Right lobe of liver (tissue), 6 donors: ENCODE results near the gene CCDC70. TPM values are rescaled to one million over a fixed set of nuclear protein-coding genes. Genes with fewer than 3 reads are reported as not detected.

Experiments used
- ATAC-seq, 4 donors: fragments of 200-7000 bp; cut with Tn5 transposase; one replicate each; pipeline ENCODE4 v1.9.1; 2020; ENCODE audit warnings: mild to moderate bottlenecking in 4 of 4, moderate library complexity in 4 of 4
- DNase-seq, 3 donors: peaks; one replicate each; pipeline ENCODE4 v3.0.0-alpha.2; 2020
- H3K27ac ChIP-seq, 3 donors: fragments of 200-600 bp; one replicate each; pipeline ENCODE4 v1.8.0; 2022
- H3K27me3 ChIP-seq, 2 donors: fragments of 200-600 bp; one replicate each; pipeline ENCODE4 v1.8.0; 2022
- H3K36me3 ChIP-seq, 4 donors: fragments of 200-600 bp; sonication (generic) in 1 of 4; one replicate each; pipeline versions ENCODE4 v1.5.1 to v1.8.0; 2017 to 2022; ENCODE audit warnings: control low read depth in 1 of 4
- H3K4me1 ChIP-seq, 4 donors: fragments of 200-600 bp; sonication (generic) in 1 of 4; one replicate each; pipeline versions ENCODE4 v1.5.1 to v1.8.0; 2017 to 2022; ENCODE audit warnings: control low read depth in 1 of 4
- H3K4me3 ChIP-seq, 3 donors: fragments of 200-600 bp; one replicate each; pipeline ENCODE4 v1.8.0; 2022
- H3K9me3 ChIP-seq, 4 donors: fragments of 200-600 bp; sonication (generic) in 1 of 4; one replicate each; pipeline versions ENCODE4 v1.5.1 to v1.8.0; 2017 to 2022; ENCODE audit warnings: control low read depth in 1 of 4
- CTCF ChIP-seq, 4 donors: fragments of 200-600 bp in 3 of 4; fragments of 450-650 bp in 1 of 4; IDR thresholded peaks; one replicate each; pipeline versions ENCODE4 v1.5.1 to v1.8.0; 2016 to 2022; ENCODE audit warnings: antibody characterized with exemption in 4 of 4, mild to moderate bottlenecking in 2 of 4
- POLR2A ChIP-seq: fragments of 450-650 bp; IDR thresholded peaks from one replicate; pipeline ENCODE4 v1.6.1; 2017; ENCODE audit warnings: antibody characterized with exemption, mild to moderate bottlenecking
- WGBS: methylation state at CpG from one replicate; pipeline ENCODE4 v1.1.6; 2018; ENCODE audit warnings: low coverage, low lambda C conversion rate; ENCODE audit not compliant: insufficient coverage; ENCODE audit errors: missing lambda C conversion rate; 5-methylcytosine and 5-hydroxymethylcytosine counted together
- intact Hi-C, 2 donors: fragments of 100-400 bp; cut with DNase I; formaldehyde crosslinking; loops; one replicate each; pipeline versions ENCODE4 v1.11.2 to v1.14.1; 2022
- total RNA-seq, 6 experiments: library from RNA; depleted of rRNA in 2 of 6; stranded (reverse); fragments of >200 nt in 2 of 6; fragmentation: NEBNext Ultra II Directional in 3 of 6; extraction: Animal tissue kit (Norgen Biotek cat#: 25700) in 3 of 6; gene quantifications; one replicate each; pipeline versions ENCODE4 v1.1.0 to v1.2.4, GENCODE V29; 2016 to 2023
- donor health status: DM: no; HTN: yes; CAD: no.
- donor health status: DM: no; HTN: no; CAD: no.
- donor health status: DM: no; HTN: no; CAD: no.
- donor health status: DM: no; HTN: yes; CAD: no.
- donor health status: DM: no; HTN: yes; CAD: no.

CCDC70 gene
- total RNA-seq, 6 experiments from 2014 or later, result not detected

- TF ChIP-seq CTCF (IDR thresholded peaks at IDR 0.05) (no peak), POLR2A (no peak)
- no peaks in the 10 kb centered on the region for H3K36me3 ChIP-seq
- no peak overlapping the region for H3K27ac ChIP-seq
- no peaks in the 10 kb centered on the region for H3K9me3 ChIP-seq
- DNase-seq, result no peak
- no peaks in the 10 kb centered on the region for H3K27me3 ChIP-seq
- intact Hi-C loops, result no loop called here
- no peak overlapping the region for H3K4me3 ChIP-seq
- 51% methylated on average over 10 of the region's 11 CpGs for WGBS
- no peaks in the 10 kb centered on the region for H3K4me1 ChIP-seq
- ATAC-seq, result no peak
Measured at GRCh38 chr13:51858433-51859247, 3.1 kb upstream of the CCDC70 start.

GRCh38 chr13:51862957-51863356 lies 1.2 kb downstream of the CCDC70 start:
- WGBS, result 63% methylated on average over 7 of the region's 7 CpGs
- ATAC-seq (no peak), DNase-seq (no peak)
- H3K27ac ChIP-seq, result no peak overlapping the region
- intact Hi-C loops, result no loop called here
- TF ChIP-seq CTCF (IDR thresholded peaks at IDR 0.05) (no peak), POLR2A (no peak)
- H3K4me1 ChIP-seq, result no peaks in the 10 kb centered on the region
- no peaks in the 10 kb centered on the region for H3K27me3 ChIP-seq
- H3K4me3 ChIP-seq, result no peak overlapping the region
- no peaks in the 10 kb centered on the region for H3K36me3 ChIP-seq
- H3K9me3 ChIP-seq, result no peaks in the 10 kb centered on the region

GRCh38 chr13:51865838-51866237 lies 4.1 kb downstream of the CCDC70 start:
- Histone ChIP-seq H3K4me3 (no peak overlapping the region), H3K4me1 (no peaks in the 10 kb centered on the region), H3K9me3 (no peaks in the 10 kb centered on the region), H3K27me3 (no peaks in the 10 kb centered on the region), H3K36me3 (no peaks in the 10 kb centered on the region), H3K27ac (no peak overlapping the region)
- DNase-seq (no peak), ATAC-seq (no peak)
- 82% methylated on average over 4 of the region's 7 CpGs for WGBS
- intact Hi-C loops, result no loop called here
- TF ChIP-seq POLR2A (no peak), CTCF (IDR thresholded peaks at IDR 0.05) (no peak)

- H3K27ac ChIP-seq, result no peak overlapping the region
- 83% methylated on average over 3 of the region's 4 CpGs for WGBS
- no peak for DNase-seq
- TF ChIP-seq CTCF (IDR thresholded peaks at IDR 0.05) (no peak), POLR2A (no peak)
- H3K4me3 ChIP-seq, result no peak overlapping the region
- no peaks in the 10 kb centered on the region for H3K27me3 ChIP-seq
- H3K4me1 ChIP-seq, result no peaks in the 10 kb centered on the region
- ATAC-seq, result no peak
- no peaks in the 10 kb centered on the region for H3K36me3 ChIP-seq
- no peaks in the 10 kb centered on the region for H3K9me3 ChIP-seq
- intact Hi-C loops, result no loop called here
Measured at GRCh38 chr13:51867062-51867461, 5.3 kb downstream of the CCDC70 start.
